ENCODE results near the gene CCDC124.

GRCh38 chr19:17957149-17957849, 24.5 kb downstream of the CCDC124 start:
- TF ChIP-seq CTCF (IDR thresholded peaks at IDR 0.05) = no peak
- no peak for TF ChIP-seq POLR2A (IDR thresholded peaks at IDR 0.05)

Data from thyroid gland (tissue), 4 donors.